Measurements from ENCODE around the gene SBK1.

GRCh38 chr16:28295276-28295675, 3.0 kb downstream of the SBK1 start:
- TF ChIP-seq CTCF (IDR thresholded peaks at IDR 0.05 in 8 of 11, conservative IDR thresholded peaks at IDR 0.05 in 3 of 11) = no peak
- no peak for TF ChIP-seq POLR2A (IDR thresholded peaks at IDR 0.05)

Measured in spleen (tissue), 7 donors.